HG03575 (cell line): Measurements from ENCODE around the gene FAM171A1.
"Not testable (repeated sequence)": the region's sequence is repeated elsewhere in the genome, so short reads cannot be mapped to it uniquely, and the experiment has no call there.

Experiments used
- ATAC-seq: cut with Tn5 transposase; IDR thresholded peaks from one replicate; pipeline ENCODE4 v1.9.1; 2021; ENCODE audit not compliant: unreplicated experiment, insufficient number of reproducible peaks, low FRiP score; ENCODE audit errors: extremely low read depth

Gene FAM171A1

DNA sequence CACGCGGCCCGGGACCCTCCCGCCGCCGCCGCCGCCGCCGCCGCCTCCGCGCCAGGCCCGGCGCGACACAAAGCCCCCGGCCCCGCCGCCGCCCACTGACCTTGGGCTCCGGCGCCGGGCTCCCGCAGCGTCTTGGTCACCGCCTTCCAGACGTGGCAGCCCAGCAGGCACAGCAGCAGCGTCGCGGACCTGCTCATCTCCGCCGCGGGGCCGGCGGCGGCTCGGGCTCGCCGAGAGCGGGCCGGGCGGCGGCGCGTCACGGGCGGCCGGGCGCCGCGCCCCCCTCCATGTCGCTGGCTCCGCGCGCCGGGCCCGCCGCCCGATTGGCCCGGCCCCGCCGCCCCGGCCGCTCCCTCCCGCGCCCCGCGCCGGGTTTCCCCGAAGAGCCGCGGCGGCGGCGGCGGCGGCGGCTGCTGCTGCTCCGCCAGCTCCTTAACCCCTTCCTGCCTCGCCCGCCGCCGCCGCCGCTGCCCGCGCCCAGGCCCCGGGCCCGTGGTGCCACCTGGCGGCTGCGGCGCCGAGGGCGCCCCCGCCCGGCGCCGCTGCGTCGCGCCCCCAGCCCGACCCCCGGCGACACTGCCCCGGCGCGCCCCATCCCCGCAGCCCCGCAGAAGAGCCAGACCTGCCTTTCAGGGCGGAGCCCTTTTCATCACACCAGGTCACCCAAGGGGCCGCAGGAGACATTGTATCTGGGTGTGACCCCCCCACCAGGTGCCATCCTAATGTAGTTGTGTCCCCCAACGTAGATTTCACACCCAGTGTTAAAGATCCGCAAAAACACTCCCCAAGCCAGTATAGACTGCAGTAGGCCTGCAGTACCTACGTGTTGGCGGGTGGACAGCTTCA is at the start of gene FAM171A1:
Gene FAM171A1 (minus strand): TSS at position 434 of the 846 bp plus-strand sequence. CDS start 237 bp downstream, at position 197.
- no peak for ATAC-seq

DNA sequence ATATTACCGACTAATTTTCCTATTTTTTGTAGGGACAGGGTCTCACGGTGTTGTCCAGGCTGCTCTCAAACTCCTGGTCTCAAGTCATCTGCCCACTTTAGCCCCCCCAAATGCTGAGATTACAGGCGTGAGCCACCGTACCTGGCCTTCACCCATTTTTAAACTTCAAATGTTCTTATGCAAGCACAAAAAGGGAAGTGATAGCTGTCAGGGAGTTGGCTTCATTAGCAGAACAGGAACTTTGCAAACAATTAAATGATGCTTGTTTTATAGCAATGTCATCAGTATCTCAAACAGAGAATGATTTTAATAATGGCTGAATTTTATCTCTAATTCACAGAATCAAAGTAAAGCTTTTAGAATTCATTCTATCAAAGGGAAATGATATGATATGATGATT is 49.8 kb upstream of the FAM171A1 start:
- no peak for ATAC-seq

DNA sequence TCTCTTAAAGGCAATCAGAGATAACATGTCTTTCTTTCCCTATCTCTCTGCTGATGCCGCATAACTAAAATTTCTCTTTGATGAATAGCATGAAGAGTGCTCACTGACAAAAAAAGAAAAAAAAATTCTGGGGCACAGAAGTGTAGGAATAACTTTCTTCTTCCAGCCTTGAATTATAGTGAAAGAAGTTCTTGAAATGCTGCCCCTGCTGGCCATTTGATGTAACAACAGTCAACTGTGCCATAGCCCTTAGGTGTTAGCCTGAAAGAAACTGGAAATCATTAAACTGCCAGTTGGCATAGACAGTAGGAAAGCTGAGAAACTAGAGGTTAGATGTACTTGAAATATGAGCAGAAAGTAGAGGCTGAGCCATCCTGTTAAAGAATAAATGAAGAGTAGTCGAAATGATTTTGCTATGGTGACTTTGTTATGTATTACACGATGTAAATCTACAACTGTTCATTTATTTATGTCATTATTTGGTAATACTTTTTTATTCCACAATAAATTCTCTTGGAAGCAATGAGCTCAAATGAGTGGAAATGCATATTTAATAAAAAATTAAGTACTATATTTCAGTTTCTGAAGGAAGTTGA is 48.3 kb upstream of the FAM171A1 start:
- no peak for ATAC-seq

DNA sequence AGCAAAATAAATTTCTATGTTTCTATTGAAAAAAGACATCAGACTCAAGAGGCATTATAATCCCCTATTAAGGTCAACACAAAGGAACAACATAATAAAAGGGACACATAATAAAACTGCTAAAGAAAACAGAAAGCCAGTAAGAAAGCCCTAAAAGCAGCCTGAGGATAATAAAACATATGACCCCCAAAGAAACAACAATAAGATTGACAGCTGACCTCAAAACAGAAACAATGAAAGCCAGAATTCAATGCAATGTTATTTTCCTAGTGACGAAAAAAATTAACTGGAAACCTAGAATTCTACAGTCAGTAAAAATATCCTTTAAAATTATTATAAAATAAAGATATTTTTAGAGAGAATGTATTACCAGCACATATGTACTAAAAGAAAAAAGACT is 44.9 kb upstream of the FAM171A1 start:
- no peak for ATAC-seq

DNA sequence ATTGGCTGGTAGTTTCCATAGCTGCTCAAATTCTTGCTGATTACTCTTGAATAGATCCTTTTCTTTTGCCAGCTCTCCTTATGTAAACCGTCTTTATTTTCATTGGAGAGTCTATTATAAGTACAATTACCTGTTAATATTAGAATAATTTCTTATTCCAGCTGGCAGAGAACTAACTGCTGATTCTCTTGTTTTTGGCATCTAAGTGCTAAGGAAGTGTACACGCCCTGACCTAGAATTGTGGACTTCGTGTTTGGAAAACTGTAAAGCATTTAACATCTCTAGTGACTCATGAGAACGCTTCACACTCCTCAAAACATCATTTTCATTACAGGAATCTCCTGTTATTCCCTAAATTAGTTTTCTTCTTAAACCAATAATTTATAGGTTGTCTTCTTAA is 39.9 kb upstream of the FAM171A1 start:
- ATAC-seq, result no peak

DNA sequence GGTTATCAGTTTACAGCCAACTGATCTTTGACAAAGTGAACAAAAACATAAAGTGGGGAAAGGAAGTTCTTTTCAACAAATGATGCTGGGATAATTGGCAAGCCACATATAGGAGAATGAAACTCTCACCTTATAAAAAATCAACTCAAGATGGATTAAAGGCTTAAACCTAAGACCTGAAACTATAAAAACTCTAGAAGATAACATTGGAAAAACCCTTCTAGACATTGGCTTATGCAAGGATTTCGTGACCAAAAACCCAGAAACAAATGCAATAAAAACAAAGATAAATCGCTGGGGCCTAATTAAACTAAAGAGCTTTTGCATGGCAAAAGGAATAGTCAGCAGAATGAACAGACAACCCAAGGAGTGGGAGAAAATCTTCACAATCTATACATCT is 38.3 kb upstream of the FAM171A1 start:
- not testable (repeated sequence) for ATAC-seq

DNA sequence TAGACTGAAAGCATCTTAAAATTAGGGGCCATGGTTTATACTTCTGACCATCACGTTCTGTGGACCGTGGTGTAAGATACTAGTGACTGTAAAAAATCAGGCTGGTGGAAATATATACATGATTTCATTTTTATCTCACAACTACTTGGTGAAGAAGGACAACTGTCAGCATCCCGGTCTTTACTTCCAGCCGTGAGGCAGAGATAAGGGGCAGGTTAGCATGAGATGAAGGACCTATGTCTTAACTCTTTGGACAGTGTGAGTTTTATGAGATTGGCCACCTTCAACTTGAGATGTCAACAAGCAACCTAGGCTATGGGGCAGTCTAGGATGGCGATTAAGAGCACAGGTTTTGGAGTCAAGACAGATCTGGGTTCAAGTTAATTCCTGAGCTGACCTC is 37.5 kb upstream of the FAM171A1 start:
- ATAC-seq, result no peak

DNA sequence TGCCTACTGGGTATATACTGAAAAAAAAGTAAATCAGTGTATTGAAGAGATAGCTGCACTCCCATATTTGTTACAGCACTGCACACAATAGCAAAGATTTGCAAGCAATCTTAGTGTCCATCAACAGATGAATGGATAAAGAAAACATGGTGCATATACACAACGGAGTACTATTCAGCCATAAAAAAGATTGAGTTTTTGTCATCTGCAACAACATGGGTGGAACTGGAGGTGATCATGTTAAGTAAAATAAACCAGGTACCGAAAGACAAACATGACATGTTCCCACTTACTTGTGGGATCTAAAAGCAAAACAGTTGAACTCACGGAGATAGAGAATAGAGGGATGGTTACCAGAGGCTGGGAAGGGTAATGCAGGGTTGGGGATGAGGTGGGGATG is 34.2 kb upstream of the FAM171A1 start:
- no peak for ATAC-seq

DNA sequence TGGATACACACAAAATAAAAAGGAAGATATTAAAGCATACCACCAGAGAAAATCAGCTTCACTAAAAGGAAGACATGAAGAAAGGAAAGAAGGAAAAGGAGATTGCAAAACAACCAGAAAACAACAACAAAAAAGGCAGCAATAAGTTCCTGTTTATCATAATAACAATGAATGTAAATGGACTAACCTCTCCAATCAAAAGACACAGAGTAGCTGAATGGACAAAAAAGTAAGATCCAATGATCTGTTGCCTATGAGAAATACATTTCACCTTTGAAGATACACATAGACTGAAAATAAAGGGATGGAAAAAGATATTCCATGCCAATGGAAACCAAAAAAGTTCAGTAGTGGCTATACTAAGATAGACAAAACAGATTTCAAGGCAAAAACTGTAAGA is 30.3 kb upstream of the FAM171A1 start:
- ATAC-seq, result no peak

DNA sequence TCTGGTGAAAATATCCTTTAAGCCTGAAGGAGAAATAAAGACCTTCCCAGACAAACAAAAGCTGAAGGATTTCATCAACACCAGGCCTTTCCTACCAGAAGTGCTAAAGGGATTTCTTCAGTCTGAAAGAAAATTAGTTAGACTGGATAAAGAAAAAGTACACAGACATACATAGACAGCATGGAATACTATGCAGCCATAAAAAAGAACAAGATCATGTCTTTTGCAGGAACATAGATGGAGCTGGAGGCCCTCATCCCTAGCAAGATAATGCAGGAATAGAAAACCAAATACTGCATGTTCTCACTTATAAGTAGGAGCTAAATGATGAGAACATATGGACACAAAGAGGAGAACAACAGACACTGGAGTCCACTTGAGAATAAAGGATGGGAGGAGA is 29.4 kb upstream of the FAM171A1 start:
- not testable (repeated sequence) for ATAC-seq

DNA sequence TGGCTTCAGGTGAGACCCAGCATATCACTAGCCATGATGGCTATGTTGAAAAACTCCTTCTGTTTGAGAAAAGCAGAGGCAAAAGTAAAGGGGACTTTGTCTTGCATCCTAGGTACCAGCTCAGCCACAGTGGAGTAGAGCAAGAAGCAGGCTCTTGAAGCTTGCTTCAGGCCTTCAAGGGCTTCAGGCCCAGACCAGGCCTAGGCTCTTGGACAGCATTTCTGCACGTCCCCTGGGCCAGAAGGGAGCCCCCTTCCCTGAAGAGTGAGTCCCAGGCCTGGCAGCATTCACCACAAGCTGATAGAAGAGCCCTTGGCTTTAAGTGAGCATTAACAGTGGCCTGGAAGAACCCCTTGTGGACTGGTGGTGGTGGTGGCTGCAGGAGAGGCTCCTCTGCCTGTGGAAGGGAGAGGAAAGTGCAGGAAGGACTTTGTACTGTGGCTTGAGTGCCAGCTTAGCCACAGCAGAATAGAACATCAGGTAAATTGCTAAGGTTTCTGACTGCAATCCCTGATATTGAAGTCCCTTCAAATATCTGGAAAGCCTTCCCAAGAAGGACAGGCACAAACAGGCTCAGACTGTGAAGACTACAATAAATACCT is 28.1 kb upstream of the FAM171A1 start:
- ATAC-seq, result no peak

DNA sequence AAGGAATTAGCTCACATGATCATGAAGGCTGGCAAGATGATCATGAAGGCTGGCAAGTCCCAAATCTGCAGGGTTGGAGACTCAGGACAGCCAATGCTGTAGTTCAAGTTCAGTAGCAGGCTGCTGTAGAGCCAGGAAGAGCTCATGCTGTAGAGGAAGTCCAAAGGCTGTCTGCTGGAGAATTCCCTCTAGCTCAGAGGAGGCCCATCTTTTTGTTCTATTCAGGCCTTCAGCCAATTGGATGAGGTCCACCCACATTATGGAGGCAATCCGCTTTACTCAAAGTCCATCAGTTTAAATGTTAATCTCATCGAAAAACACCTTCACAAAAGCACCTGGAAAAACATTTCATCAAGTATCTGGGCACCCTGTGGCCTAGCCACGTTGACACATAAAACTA is 24.8 kb upstream of the FAM171A1 start:
- ATAC-seq, result no peak

DNA sequence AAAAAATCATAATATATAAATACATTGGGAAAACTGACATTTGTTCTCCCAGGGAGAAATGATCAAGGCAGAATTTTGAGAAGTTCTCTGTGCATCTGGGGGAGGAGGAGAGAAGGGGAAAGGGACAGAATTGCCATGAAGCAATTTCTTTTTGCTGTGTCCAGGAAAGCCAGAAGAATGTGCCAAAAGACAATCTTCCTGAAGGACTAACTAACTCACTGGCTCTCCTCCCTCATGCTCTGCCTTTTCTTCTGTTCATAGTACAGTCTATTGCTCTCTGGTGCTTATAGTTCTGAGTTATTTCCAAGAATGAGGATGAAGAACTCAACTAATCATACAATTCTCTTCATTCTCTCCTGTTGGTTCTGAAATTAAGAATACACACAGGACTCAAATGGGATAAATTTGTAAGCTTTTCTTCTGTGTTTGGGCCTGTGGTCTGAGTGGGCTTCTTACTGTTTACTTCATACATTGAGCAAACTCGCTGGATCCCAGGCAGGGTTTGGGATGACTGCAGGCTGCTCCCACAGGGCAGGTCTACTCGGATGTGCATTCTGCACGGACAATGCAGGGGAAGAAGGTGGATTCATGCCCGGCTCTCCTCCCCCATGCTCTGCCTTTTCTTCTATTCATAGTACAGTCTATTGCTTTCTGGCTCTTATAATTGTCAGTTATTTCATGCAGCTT is 22.2 kb upstream of the FAM171A1 start:
- ATAC-seq, result no peak

DNA sequence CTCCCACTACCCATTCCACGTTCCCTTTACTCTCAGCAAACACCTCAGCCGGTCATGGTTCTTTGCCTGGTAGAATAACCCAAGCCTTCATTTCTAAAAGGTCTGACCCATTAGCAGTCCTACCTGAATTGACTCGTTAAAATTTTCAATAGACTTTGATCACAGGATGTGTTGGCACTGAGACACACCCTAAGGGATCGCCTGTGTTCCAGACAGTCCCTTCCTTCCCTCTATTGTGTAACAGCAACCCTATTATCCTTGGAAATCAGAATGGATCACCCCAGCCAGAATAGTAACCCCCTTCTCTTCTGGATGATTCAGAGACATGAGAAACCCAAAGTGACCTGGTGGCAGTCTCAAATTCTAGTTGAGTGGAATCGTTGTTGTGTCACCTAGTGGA is 20.4 kb upstream of the FAM171A1 start:
- ATAC-seq, result no peak

DNA sequence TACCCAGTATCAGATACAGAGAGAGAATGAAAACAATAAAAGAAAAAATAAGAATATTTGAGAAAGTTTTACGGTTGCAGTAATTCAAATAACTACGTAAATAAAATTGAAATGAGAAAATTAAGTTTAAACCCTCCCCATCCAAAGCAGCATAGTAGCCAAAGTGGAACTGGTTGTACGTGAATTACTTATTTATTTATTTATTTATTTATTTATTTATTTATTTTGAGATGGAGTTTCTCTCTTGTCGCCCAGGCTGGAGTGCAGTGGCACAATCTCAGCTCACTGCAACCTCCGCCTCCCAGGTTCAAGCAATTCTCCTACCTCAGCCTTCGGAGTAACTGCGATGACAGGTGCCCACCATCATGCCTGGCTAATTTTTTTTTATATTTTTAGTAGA is 17.1 kb upstream of the FAM171A1 start:
- ATAC-seq, result not testable (repeated sequence)

DNA sequence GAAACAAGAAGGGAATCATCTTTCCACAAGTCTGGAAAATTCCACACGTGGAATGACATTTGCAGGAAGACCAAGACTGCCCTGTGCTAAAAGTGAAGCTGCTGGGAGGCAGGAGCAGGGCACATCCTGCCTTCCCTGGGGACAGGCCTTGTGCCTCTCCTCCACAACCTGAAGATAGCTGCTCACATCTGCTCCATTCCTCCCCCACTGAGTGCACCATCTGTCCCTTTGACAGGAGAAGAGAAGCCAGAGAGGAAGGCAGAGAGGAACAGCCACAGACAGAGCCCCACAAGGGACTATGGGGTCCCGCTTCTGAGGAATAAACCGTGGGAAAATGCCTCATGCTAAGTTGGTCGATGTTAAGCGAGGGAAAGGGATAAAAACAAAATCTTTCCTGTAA is 15.9 kb upstream of the FAM171A1 start:
- no peak for ATAC-seq

DNA sequence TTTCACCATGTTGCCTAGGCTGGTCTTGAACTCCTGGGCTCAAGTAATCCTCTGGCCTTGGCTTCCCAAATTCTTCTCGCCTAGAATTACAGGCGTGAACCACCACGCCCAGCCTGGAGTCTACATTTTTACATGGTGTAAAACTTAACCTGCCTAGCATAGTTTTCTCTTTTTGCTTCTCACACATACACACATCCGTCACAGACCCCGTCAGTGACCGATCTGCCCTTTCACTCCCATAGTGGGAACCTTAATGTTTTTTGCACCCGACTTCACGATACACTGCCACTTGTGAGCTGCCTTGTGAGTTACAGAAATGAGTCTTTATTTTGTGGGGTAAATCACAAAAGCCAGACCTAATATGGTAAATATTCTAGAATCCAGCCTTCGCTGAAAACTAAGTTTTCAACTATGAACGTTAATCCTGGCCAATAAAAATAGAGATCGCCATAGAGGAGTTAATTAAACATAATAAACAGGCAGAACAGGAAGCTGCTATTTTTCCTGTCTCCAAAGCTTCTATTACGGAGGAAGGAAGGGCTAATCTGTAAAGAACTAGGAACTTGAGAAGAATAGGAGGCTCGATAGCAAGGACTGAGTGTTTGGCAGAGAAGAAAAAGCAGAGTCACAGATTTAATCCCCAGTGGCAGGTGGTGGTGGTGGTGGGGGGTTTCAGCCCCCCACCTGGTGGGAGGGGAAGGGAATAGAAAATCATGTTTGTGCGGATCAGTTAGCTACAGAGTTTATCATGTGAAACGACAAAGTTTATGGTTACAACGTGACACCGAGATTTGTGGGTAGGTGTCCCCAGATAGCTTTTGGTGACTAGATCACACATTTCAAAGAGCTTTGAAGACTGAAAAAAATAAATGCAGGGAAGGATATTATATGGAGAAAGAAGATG is 14.7 kb upstream of the FAM171A1 start:
- no peak for ATAC-seq

DNA sequence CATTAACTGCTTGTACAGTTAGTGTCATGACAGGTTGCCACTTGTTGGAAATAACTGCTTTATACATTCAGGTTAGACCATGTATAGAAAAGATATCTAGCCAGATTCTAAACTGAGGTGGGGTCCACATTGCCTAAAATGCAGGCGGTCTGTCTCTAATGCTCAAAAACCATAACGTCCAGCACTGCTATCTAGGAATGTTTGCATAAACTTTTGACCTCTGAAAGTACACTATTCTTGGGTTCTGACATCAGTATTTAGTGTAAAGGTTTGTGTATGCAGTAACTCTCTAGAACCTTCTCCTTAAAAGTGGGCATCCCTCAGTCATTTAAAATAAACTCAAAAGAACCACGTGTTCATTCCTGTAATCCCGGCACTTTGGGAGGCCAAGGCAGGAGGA is 10.3 kb upstream of the FAM171A1 start:
- no peak for ATAC-seq

DNA sequence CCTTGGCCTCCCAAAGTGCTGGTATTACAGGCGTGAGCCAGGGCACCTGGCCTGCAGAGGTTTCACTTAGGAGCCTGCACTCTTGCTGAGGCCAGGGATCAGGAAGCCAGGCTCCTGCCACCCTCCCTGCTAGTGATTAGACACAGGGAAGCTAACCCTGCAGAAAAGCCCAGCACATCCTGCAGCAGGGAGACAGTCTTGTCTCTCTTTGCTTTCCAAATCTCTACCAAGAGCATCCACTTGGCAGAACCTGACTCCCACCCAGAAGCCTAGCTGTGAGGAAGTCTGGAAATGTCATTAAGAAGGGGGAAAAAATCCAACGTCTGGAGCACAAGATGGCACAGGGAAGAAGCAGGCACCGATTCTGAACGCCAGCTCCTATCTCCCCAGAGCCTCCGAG is 8.0 kb upstream of the FAM171A1 start:
- no peak for ATAC-seq
